Ishikawa (cell line): ENCODE results near the gene PCSK2.

Experiments used
- CREB1 ChIP-seq: IDR thresholded peaks from 2 replicates; pipeline ENCODE4 v1.6.1; 2012; ENCODE audit warnings: low read depth
- EGR1 ChIP-seq: IDR thresholded peaks from 2 replicates; pipeline ENCODE4 v1.6.1; 2012
- EP300 ChIP-seq: IDR thresholded peaks from 2 replicates; pipeline ENCODE4 v1.6.1; 2012; ENCODE audit warnings: borderline replicate concordance
- FOXM1 ChIP-seq: IDR thresholded peaks from 2 replicates; pipeline ENCODE4 v1.6.1; 2012; ENCODE audit warnings: low read depth, borderline replicate concordance
- NFIC ChIP-seq: IDR thresholded peaks from 2 replicates; pipeline ENCODE4 v1.6.1; 2012
- RAD21 ChIP-seq: IDR thresholded peaks from 2 replicates; pipeline ENCODE4 v1.6.1; 2012; ENCODE audit warnings: low read depth
- TAF1 ChIP-seq: IDR thresholded peaks from 2 replicates; pipeline ENCODE4 v1.6.1; 2012; ENCODE audit warnings: low read depth, mild to moderate bottlenecking
- TCF12 ChIP-seq: IDR thresholded peaks from 2 replicates; pipeline ENCODE4 v1.6.1; 2012; ENCODE audit warnings: low read depth
- TEAD4 ChIP-seq: IDR thresholded peaks from 2 replicates; pipeline ENCODE4 v1.6.1; 2012
- YY1 ChIP-seq: IDR thresholded peaks from 2 replicates; pipeline ENCODE4 v1.6.1; 2012; ENCODE audit warnings: low read depth
- TF ChIP-seq, protein P1 (sequence below): IDR thresholded peaks from 2 replicates; pipeline ENCODE4 v1.6.1; 2012

DNA sequence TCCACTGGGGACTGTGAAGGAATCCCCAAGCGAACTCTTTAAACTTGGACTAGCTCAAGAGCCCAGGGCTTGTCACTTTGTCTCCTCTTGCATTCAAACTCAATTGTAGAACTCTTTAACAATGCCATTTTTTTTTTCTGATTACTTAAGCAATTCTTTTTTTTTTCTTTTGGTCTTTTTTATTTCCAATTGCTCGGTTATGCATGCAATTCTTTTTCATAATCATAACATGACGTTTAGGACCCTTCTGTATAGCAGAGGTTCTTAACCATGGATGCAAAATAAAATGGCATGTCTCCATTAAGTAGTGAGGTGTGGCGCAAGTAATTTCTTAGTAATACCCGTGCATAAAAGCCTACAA lies 304.8 kb downstream of the PCSK2 start:
- TF ChIP-seq, protein P1, sequence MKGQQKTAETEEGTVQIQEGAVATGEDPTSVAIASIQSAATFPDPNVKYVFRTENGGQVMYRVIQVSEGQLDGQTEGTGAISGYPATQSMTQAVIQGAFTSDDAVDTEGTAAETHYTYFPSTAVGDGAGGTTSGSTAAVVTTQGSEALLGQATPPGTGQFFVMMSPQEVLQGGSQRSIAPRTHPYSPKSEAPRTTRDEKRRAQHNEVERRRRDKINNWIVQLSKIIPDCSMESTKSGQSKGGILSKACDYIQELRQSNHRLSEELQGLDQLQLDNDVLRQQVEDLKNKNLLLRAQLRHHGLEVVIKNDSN = no peak
- TF ChIP-seq TAF1 (no peak), EP300 (no peak), FOXM1 (no peak), TCF12 (no peak), YY1 (no peak), EGR1 (no peak), TEAD4 (no peak), RAD21 (no peak), CREB1 (no peak), NFIC (no peak)
